GM18499 (cell line): ENCODE data around the gene YIF1A.
"Not testable (repeated sequence)": the region's sequence is repeated elsewhere in the genome, so short reads cannot be mapped to it uniquely, and the experiment has no call there.

Experiments
- ATAC-seq: cut with Tn5 transposase; IDR thresholded peaks from one replicate; pipeline ENCODE4 v1.9.1; 2021; ENCODE audit warnings: moderate number of reproducible peaks; ENCODE audit not compliant: insufficient read depth, unreplicated experiment

YIF1A gene

DNA sequence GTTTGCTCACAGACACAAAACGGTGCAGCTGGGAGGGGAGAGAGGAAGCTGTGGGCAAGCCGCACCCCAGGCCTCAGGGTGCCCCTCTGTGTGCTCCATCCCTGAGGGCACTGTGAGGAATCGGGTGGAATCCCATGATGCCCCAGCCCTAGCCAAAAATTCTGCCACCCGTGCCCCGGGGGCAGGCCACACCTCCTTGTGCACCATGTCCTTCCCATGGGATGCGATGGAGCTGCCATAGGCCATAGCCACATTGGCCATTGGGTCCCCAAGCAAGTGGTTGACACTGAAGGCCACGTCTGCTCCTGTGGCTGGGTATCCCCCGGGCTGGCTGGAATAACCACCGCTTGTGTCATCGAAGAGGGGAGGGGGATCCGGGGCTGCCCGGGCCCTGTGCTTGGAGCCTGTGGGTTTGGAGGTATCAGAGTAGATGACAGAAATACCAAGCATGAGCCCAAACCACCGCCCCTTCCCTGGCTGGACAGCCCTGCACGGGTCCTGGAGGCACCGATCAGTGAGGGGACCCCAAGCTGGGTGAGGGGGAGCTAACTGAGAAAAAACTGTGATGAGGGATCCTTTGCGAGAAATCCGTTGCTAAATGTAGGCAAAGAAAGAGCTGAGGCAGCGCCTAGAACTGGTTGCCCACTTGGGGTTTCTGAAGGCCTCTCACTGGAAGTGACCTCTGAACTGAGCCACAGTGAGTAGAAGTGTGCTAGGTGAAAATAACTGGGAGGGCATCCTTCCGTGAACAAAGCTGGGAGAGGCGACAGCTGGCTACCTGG, 863 bp downstream of the YIF1A start:
- no peak for ATAC-seq

GRCh38 chr11:66287211-66287888, 1.6 kb downstream of the YIF1A start:
- ATAC-seq, result no peak

- ATAC-seq, result no peak
Observed at GRCh38 chr11:66286699-66287098, 2.2 kb downstream of the YIF1A start.

- ATAC-seq, result no peak
Observed at GRCh38 chr11:66285250-66285947, 3.5 kb downstream of the YIF1A start.

GRCh38 chr11:66284526-66285078, 4.3 kb downstream of the YIF1A start:
- ATAC-seq, result no peak

DNA sequence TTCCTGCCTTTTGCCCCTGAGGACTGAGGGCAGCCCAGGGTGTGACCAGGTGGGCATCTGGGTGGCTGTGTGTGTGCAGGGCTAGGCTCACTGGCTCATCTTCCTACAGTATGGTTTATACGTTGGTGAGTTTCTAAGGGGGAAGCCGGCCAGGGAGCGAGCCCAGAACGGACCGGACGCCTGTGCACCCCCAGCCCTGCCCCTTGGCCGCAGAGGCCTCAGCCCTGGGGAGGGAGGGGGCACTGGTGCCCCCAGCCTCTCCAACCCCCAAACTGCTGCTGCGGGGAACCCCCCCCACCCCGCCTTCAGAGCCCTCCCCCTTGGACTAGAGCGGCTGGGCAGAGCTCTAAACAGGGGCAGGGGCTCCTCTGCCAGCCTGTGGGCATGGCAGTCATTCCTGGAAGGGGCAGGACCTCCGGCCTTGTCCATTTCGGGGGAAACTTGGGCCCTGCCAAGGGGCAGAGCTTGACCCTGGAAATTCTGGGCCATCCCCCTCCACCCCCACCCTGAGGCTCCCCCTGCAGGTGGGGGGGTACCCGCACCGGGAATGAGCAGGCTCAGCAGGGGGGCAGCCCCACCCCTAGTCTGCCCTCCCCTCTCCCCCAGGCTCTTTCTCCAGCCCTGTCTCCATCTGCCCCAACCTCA, 5.4 kb downstream of the YIF1A start:
- no peak for ATAC-seq

DNA sequence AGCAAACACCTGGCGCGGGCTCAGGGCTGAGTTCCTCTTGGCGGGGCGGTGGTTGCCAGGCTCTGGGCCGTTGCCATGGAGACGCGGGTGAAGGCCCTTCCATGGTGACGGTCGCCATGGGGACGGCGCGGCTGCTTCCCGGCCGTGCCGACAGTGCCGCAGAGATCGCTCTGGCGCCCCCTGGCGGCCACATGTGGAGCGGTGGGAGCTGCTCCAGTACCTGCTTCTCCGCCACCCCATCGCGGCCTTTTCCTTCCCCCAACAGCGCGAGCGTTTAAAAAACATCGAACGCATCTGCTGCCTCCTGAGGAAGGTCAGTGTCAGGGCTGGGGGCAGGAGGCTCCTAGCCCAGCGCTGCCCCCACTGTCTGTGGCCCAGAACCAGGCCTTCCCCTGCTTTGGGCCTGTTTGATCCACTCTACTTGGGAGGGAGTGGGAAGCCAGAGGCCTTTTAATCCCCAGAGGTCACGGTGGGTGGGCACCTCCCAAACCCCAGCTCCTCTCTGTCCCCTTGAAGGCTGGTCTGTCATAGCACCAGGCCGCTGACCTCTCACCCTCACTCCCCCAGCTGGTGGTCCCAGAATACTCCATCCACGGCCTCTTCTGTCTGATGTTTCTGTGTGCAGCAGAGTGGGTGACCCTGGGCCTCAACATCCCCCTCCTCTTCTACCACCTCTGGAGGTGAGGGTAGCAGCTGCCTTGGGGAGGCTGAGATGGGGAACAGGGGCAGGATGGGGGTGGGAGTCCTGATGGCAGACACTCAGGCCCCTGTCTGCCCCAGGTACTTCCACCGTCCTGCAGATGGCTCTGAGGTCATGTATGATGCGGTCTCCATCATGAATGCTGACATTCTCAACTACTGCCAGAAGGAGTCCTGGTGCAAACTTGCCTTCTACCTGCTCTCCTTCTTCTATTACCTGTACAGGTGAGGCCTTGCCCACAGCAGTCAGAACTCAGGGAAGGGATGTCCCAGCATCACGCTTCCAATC, 6.2 kb downstream of the YIF1A start:
- peak; percentile 53 for ATAC-seq

GRCh38 chr11:66281776-66282467, 7.0 kb downstream of the YIF1A start:
- no peak for ATAC-seq

GRCh38 chr11:66281001-66281400, 7.9 kb downstream of the YIF1A start:
- no peak for ATAC-seq

DNA sequence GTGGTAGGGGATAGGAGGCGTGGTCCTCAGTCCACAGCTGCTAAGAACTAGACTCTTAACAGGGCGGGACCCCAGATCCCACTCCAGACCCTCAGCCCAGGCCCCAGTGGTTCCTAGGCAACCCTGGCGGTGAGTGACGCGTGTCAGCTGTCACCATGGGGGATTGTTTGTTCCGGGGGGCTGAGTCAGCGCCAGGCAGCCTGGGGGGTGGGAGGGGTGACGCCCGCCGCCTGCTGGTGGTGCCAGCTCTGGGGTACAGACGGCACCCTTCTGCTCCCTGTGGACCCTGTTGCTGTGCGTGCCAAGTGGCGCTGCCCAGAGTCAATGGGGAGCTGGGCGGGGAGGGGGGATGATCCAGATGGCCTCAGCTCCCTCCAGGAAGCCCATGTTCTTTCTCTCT, 8.5 kb downstream of the YIF1A start:
- ATAC-seq, result no peak

DNA sequence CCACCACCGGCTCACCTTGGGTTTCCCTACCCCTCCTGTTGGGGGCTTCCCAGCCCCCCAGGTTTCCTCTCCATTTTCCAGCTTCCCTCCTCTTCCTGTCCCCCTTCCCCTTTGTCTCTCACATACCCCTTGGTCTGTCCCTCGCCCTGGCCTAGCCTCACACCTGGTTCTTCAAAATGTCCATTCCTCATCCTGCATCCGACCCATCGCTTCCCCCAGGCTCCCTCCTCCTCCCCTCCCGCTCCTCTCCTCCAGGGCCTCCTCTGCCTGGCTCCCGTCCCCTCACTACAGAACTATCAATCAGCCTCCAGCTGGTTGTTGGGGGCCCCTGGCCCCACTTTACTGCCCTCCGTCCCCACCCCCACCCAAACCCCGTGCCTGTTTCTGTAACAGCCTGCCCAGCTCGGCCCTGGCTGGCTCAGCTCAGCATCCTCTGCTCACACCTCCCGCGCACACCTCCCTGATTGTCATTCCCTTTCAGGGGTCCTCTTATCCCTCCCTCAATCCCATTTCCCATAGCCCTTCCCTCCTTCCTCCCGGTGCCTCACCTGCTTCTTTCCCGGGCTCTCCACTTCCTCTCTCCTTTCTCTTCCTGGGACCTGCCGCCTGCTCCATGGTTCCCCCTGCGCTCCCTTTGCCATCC, 9.7 kb downstream of the YIF1A start:
- ATAC-seq, result no peak

DNA sequence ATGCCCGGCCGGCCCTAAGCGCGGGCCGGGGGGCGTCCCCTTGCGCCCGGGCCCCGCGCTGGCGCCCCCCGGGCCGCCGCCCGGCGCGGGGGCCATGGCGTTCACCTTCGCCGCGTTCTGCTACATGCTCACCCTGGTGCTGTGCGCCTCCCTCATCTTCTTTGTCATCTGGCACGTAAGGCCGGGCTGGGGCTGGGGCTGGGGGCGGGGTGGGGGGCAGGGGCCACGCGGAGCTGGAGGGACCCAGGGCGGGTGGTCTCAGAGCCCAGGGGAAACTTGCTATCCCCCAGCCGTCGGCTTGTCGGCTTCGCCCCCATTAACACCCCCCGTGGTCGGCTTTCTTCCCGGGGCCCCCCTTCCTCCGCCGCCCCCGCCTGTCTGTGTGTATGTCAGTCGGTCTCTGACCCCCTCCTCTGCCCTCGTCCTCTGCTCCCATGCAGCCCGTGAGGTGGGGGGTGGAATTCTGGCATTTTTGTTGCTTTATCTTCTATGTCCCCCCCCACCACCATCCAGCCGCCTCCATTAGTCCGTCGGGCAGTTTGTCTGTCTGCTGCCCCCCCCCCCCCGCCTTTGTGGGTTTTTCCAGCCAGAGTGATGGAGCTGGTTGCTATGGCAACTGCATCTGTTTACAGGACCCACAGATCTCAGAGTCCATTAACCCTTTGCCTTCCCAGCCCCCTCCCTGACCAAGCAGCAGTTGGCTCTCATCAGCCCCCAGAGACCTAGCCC, 10.4 kb downstream of the YIF1A start:
- no peak for ATAC-seq

GRCh38 chr11:66277471-66278362, 11.2 kb downstream of the YIF1A start, which contains the start of gene CNIH2:
Gene CNIH2, plus strand, starts transcription at chr11:66278175. Its CDS starts 282 bp downstream, at chr11:66278457.
- no peak for ATAC-seq

DNA sequence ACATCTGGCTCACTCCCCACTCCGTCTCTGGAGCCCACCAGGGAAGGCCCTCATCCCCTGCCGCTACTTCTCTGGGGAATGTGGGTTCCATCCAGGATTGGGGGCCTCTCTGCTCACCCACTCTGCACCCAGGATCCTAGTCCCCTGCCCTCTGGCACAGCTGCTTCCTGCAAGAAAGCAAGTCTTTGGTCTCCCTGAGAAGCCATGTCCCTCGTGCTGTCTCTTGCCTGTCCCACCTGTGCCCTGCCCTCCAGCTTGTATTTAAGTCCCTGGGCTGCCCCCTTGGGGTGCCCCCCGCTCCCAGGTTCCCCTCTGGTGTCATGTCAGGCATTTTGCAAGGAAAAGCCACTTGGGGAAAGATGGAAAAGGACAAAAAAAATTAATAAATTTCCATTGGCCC, 11.9 kb downstream of the YIF1A start:
- not testable (repeated sequence) for ATAC-seq

GRCh38 chr11:66276619-66277018, 12.3 kb downstream of the YIF1A start:
- not testable (repeated sequence) for ATAC-seq

DNA sequence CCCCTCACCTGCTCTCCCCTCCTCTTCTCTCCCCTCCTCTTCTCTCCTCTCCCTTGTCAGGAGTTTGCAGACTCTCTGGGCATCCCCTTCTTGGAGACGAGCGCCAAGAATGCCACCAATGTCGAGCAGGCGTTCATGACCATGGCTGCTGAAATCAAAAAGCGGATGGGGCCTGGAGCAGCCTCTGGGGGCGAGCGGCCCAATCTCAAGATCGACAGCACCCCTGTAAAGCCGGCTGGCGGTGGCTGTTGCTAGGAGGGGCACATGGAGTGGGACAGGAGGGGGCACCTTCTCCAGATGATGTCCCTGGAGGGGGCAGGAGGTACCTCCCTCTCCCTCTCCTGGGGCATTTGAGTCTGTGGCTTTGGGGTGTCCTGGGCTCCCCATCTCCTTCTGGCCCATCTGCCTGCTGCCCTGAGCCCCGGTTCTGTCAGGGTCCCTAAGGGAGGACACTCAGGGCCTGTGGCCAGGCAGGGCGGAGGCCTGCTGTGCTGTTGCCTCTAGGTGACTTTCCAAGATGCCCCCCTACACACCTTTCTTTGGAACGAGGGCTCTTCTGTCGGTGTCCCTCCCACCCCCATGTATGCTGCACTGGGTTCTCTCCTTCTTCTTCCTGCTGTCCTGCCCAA, 12.8 kb downstream of the YIF1A start:
- ATAC-seq, result no peak
